SK-N-SH (cell line): ENCODE measurements around the gene TLE1. TPM values are rescaled to one million over a fixed set of nuclear protein-coding genes. Genes with fewer than 3 reads are reported as not detected.

ENCODE experiments used
- CTCF ChIA-PET: fragments of 300-600, 350-600 bp; formaldehyde crosslinking; extraction: SDS; loops from one replicate; lab custom pipeline; 2021; lab: Yijun Ruan, JAX
- POLR2A ChIA-PET: fragments of 350-600 bp; sonication (Branson Sonifier 250); formaldehyde crosslinking; extraction: SDS; loops from one replicate; lab custom pipeline; 2020; ENCODE audit warnings: antibody characterized with exemption, inconsistent platforms; lab: Yijun Ruan, JAX
- DNase-seq: peaks from one replicate; pipeline ENCODE4 v3.0.0; 2012
- H2AFZ ChIP-seq: fragments of 200-600 bp; sonication (generic); 2 replicates; pipeline ENCODE4 v1.8.1; 2016; ENCODE audit warnings: antibody characterized with exemption, mild to moderate bottlenecking, low read depth
- H3F3A ChIP-seq: fragments of 200-600 bp; sonication (generic); replicated peaks from 2 replicates; pipeline ENCODE3; 2016; ENCODE audit warnings: antibody characterized with exemption, mild to moderate bottlenecking; ENCODE audit not compliant: insufficient read depth
- H3K27ac ChIP-seq, 2 experiments: fragments of 200-500 bp in 1 of 2; fragments of 200-600 bp in 1 of 2; sonication (Bioruptor generic) in 1 of 2; sonication (generic), shearing (Covaris generic) in 1 of 2; 2 replicates each; pipeline versions ENCODE4 v1.5.1 to v1.6.1; 2014 to 2016; ENCODE audit warnings: low read depth in 2 of 2, inconsistent platforms in 1 of 2, low read length in 1 of 2, mild to moderate bottlenecking in 1 of 2, mixed read lengths in 1 of 2
- H3K27me3 ChIP-seq: fragments of 200-600 bp; sonication (generic), shearing (Covaris generic); 2 replicates; pipeline ENCODE4 v1.6.1; 2016; ENCODE audit warnings: mixed run types; ENCODE audit not compliant: insufficient read depth
- H3K36me3 ChIP-seq, 2 experiments: fragments of 200-500 bp in 1 of 2; fragments of 200-600 bp in 1 of 2; sonication (Bioruptor generic) in 1 of 2; sonication (generic) in 1 of 2; replicated peaks in 1 of 2; 2 replicates each; pipeline versions ENCODE3 to v1.5.1; 2014 to 2016; ENCODE audit warnings: low read length in 1 of 2, mild to moderate bottlenecking in 1 of 2; ENCODE audit not compliant: insufficient read depth in 2 of 2, control insufficient read depth in 1 of 2
- H3K4me1 ChIP-seq, 2 experiments: fragments of 200-500 bp in 1 of 2; fragments of 200-600 bp in 1 of 2; sonication (Bioruptor generic) in 1 of 2; sonication (generic), shearing (Covaris generic) in 1 of 2; 2 replicates each; pipeline versions ENCODE4 v1.5.1 to v1.6.1; 2014 to 2016; ENCODE audit warnings: low read depth in 1 of 2, low read length in 1 of 2, mixed run types in 1 of 2; ENCODE audit not compliant: insufficient read depth in 2 of 2, control insufficient read depth in 1 of 2
- H3K4me2 ChIP-seq: fragments of 200-600 bp; sonication (generic), shearing (Covaris generic); 2 replicates; pipeline ENCODE4 v1.6.1; 2017; ENCODE audit warnings: mixed run types
- H3K4me3 ChIP-seq, 2 experiments: fragments of 200-500 bp in 1 of 2; fragments of 200-600 bp in 1 of 2; sonication (Bioruptor generic) in 1 of 2; sonication (generic), shearing (Covaris generic) in 1 of 2; 2 replicates each; pipeline versions ENCODE4 v1.5.1 to v1.8.1; 2014 to 2016; ENCODE audit warnings: low read depth in 2 of 2, inconsistent platforms in 1 of 2, low read length in 1 of 2, mild to moderate bottlenecking in 1 of 2, mixed read lengths in 1 of 2, moderate library complexity in 1 of 2
- H3K79me2 ChIP-seq: fragments of 200-600 bp; sonication (generic); 2 replicates; pipeline ENCODE4 v1.8.1; 2017; ENCODE audit warnings: mild to moderate bottlenecking; ENCODE audit not compliant: insufficient read depth
- H3K9ac ChIP-seq: fragments of 200-600 bp; sonication (generic); 2 replicates; pipeline ENCODE4 v1.6.1; 2017; ENCODE audit warnings: mixed run types
- H3K9me2 ChIP-seq: fragments of 200-600 bp; sonication (generic); 2 replicates; pipeline ENCODE4 v1.6.1; 2017; ENCODE audit warnings: mixed run types
- H3K9me3 ChIP-seq: fragments of 200-600 bp; sonication (generic); 2 replicates; pipeline ENCODE4 v1.6.1; 2017; ENCODE audit warnings: mixed run types, mild to moderate bottlenecking, moderate library complexity
- H4K20me1 ChIP-seq: fragments of 200-600 bp; sonication (generic); 2 replicates; pipeline ENCODE4 v1.6.1; 2017; ENCODE audit warnings: mild to moderate bottlenecking, mixed run types; ENCODE audit not compliant: insufficient read depth
- CHD2 ChIP-seq: fragments of 150-350 bp; IDR thresholded peaks from 2 replicates; pipeline ENCODE4 v1.6.1; 2018; ENCODE audit warnings: low read length; ENCODE audit not compliant: partially characterized antibody
- CTCF ChIP-seq: fragments of 200-600 bp; sonication (generic); IDR thresholded peaks from 2 replicates; pipeline ENCODE4 v1.6.1; 2017; ENCODE audit warnings: antibody characterized with exemption, mild to moderate bottlenecking, moderate library complexity
- EZH2phosphoT487 ChIP-seq: fragments of 200-600 bp; sonication (generic); IDR thresholded peaks from 2 replicates; pipeline ENCODE4 v1.6.1; 2017; ENCODE audit warnings: low read depth, mixed run types, mild to moderate bottlenecking, antibody characterized with exemption, moderate library complexity, borderline replicate concordance
- FOXJ3 ChIP-seq: sonication (generic); formaldehyde crosslinking; IDR thresholded peaks from 2 replicates; pipeline ENCODE4 v1.5.1; 2020; ENCODE audit warnings: mild to moderate bottlenecking, missing genetic modification reagents
- GABPA ChIP-seq: IDR thresholded peaks from 2 replicates; pipeline ENCODE4 v1.4.0; 2012; ENCODE audit warnings: low read depth, mild to moderate bottlenecking
- GATA2 ChIP-seq: sonication (generic); formaldehyde crosslinking; IDR thresholded peaks from 2 replicates; pipeline ENCODE4 v1.5.0; 2020; ENCODE audit warnings: mild to moderate bottlenecking, missing genetic modification reagents
- IRF3 ChIP-seq: fragments of 150-350 bp; IDR thresholded peaks from 2 replicates; pipeline ENCODE4 v1.6.1; 2016; ENCODE audit warnings: mild to moderate bottlenecking, low read depth, low read length
- JUND ChIP-seq: IDR thresholded peaks from 2 replicates; pipeline ENCODE4 v1.4.0; 2012
- MXI1 ChIP-seq: IDR thresholded peaks from 2 replicates; pipeline ENCODE4 v1.6.1; 2012; ENCODE audit warnings: mild to moderate bottlenecking, low read depth, low read length, improper control_type of control experiment
- POLR2AphosphoS5 ChIP-seq: IDR thresholded peaks from 2 replicates; pipeline ENCODE4 v1.6.1; 2012; ENCODE audit warnings: low read depth, low read length
- RAD21 ChIP-seq: IDR thresholded peaks from 2 replicates; pipeline ENCODE4 v1.6.1; 2012; ENCODE audit warnings: mild to moderate bottlenecking, low read length
- RCOR1 ChIP-seq: fragments of 150-350 bp; IDR thresholded peaks from 2 replicates; pipeline ENCODE4 v1.6.1; 2017; ENCODE audit warnings: antibody characterized with exemption, low read length
- TAF1 ChIP-seq: IDR thresholded peaks from 2 replicates; pipeline ENCODE4 v1.6.1; 2012; ENCODE audit warnings: low read depth, mild to moderate bottlenecking, low read length, moderate library complexity, borderline replicate concordance
- TEAD4 ChIP-seq: IDR thresholded peaks from 2 replicates; pipeline ENCODE4 v1.4.0; 2012; ENCODE audit warnings: mild to moderate bottlenecking, borderline replicate concordance; ENCODE audit not compliant: insufficient read depth
- USF1 ChIP-seq: IDR thresholded peaks from 2 replicates; pipeline ENCODE4 v1.4.0; 2012; ENCODE audit warnings: low read depth, borderline replicate concordance
- WGBS: methylation state at CpG from one replicate; pipeline ENCODE4 v1.1.6; 2017; ENCODE audit warnings: low lambda C conversion rate; 5-methylcytosine and 5-hydroxymethylcytosine counted together
- polyA plus RNA-seq, 3 experiments: library from polyadenylated mRNA; depleted of rRNA; stranded (reverse); fragments of >200 nt; gene quantifications; 2 replicates each; pipeline ENCODE4 v1.2.3, GENCODE V29; 2012
- TF ChIP-seq, protein P1 (sequence below): IDR thresholded peaks from 2 replicates; pipeline ENCODE4 v1.4.0; 2012; ENCODE audit warnings: low read depth

TLE1 gene
- polyA plus RNA-seq, 1 of the 3 experiments (the other 2 are of a cell fraction), result 33.0 TPM

GRCh38 chr9:81717061-81717746, 27.9 kb upstream of the TLE1 start:
- Histone ChIP-seq H3K27ac (no peak overlapping the region), H3K9ac (no peak overlapping the region), H3K4me1 (no peaks in the 10 kb centered on the region), H3F3A (no peaks in the 10 kb centered on the region), H3K79me2 (no peaks in the 10 kb centered on the region), H3K27me3 (no peaks in the 10 kb centered on the region), H3K4me3 (no peak overlapping the region), H3K9me3 (no peaks in the 10 kb centered on the region), H3K4me2 (no peak overlapping the region), H3K9me2 (no peaks in the 10 kb centered on the region), H4K20me1 (no peaks in the 10 kb centered on the region), H2AFZ (no peak overlapping the region), H3K36me3 (no peaks in the 10 kb centered on the region)
- 86% methylated on average over 5 of the region's 5 CpGs for WGBS
- POLR2A ChIA-PET, result no interaction called here
- CTCF ChIA-PET, result interaction anchor here (0.9 kb wide), 1 partner anchor 23 kb away, joined by 3 read pairs; no protein-coding TSS in a partner anchor
- no peak for DNase-seq
- TF ChIP-seq IRF3 (no peak), FOXJ3 (CRISPR knock-in tag) (no peak), CHD2 (no peak), CTCF (no peak), EZH2phosphoT487 (no peak), MXI1 (no peak), RCOR1 (no peak), GATA2 (CRISPR knock-in tag) (no peak), JUND (no peak), GABPA (no peak), RAD21 (no peak), USF1 (no peak), TAF1 (no peak), POLR2AphosphoS5 (no peak), TEAD4 (no peak)
- TF ChIP-seq, protein P1, sequence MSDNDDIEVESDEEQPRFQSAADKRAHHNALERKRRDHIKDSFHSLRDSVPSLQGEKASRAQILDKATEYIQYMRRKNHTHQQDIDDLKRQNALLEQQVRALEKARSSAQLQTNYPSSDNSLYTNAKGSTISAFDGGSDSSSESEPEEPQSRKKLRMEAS, result no peak
